GM21529 (cell line): ENCODE measurements around the gene TAAR1.
"Not testable (repeated sequence)": the region's sequence is repeated elsewhere in the genome, so short reads cannot be mapped to it uniquely, and the experiment has no call there.

ENCODE experiments used
- ATAC-seq: cut with Tn5 transposase; IDR thresholded peaks from one replicate; pipeline ENCODE4 v1.9.1; 2021; ENCODE audit not compliant: unreplicated experiment

Gene TAAR1

GRCh38 chr6:132663661-132664060 lies 4.7 kb upstream of the TAAR1 start:
- no peak for ATAC-seq

GRCh38 chr6:132661906-132662305 lies 2.9 kb upstream of the TAAR1 start:
- ATAC-seq = no peak

- ATAC-seq = peak; percentile 59
These were observed 7.9 kb downstream of the TAAR1 start for GRCh38 chr6:132651062-132651461.

GRCh38 chr6:132650429-132650828 lies 8.6 kb downstream of the TAAR1 start:
- ATAC-seq = no peak

- no peak for ATAC-seq
These were observed 10.2 kb downstream of the TAAR1 start for GRCh38 chr6:132648828-132649227.

- ATAC-seq = peak; percentile 78
These were observed 10.6 kb downstream of the TAAR1 start for GRCh38 chr6:132648356-132648755.

- ATAC-seq = peak; percentile 56
These were observed 15.4 kb downstream of the TAAR1 start for GRCh38 chr6:132643547-132643946.

- ATAC-seq = not testable (repeated sequence)
These were observed 21.8 kb downstream of the TAAR1 start for GRCh38 chr6:132637135-132637534.

- not testable (repeated sequence) for ATAC-seq
These were observed 23.1 kb downstream of the TAAR1 start for GRCh38 chr6:132635906-132636305.

GRCh38 chr6:132635288-132635687 lies 23.7 kb downstream of the TAAR1 start:
- not testable (repeated sequence) for ATAC-seq

- no peak for ATAC-seq
These were observed 24.2 kb downstream of the TAAR1 start for GRCh38 chr6:132634796-132635195.

GRCh38 chr6:132633362-132633761 lies 25.6 kb downstream of the TAAR1 start:
- ATAC-seq = no peak

- ATAC-seq = no peak
These were observed 34.8 kb downstream of the TAAR1 start, which contains the start of gene TAAR2 for GRCh38 chr6:132624175-132624574. TAAR2 (minus strand) TSS chr6:132624275; CDS start chr6:132624275, 0 bp downstream.

- ATAC-seq = no peak
These were observed 35.7 kb downstream of the TAAR1 start for GRCh38 chr6:132623106-132623845.

- ATAC-seq = no peak
These were observed 42.3 kb downstream of the TAAR1 start for GRCh38 chr6:132616677-132617076.

GRCh38 chr6:132614554-132614953 lies 44.4 kb downstream of the TAAR1 start:
- peak; percentile 71 for ATAC-seq

- no peak for ATAC-seq
These were observed 46.4 kb downstream of the TAAR1 start for GRCh38 chr6:132612449-132613108.

GRCh38 chr6:132611616-132612015 lies 47.4 kb downstream of the TAAR1 start:
- ATAC-seq = no peak

- ATAC-seq = no peak
These were observed 51.3 kb downstream of the TAAR1 start for GRCh38 chr6:132607544-132608233.

GRCh38 chr6:132604635-132605152 lies 54.3 kb downstream of the TAAR1 start:
- ATAC-seq = no peak

GRCh38 chr6:132600900-132601299 lies 58.1 kb downstream of the TAAR1 start:
- ATAC-seq = not testable (repeated sequence)

- ATAC-seq = peak; percentile 89
These were observed 60.5 kb downstream of the TAAR1 start for GRCh38 chr6:132598473-132598872.
